PC-9 (cell line): ENCODE measurements around the gene DOC2B.

Experiments used
- EZH2 ChIP-seq: fragments of 200-600 bp; sonication (generic); IDR thresholded peaks from 2 replicates; pipeline ENCODE4 v1.8.0; 2017; ENCODE audit warnings: antibody characterized with exemption, low read depth
- TF ChIP-seq, protein P1 (sequence below): fragments of 200-600 bp; sonication (generic); conservative IDR thresholded peaks from 2 replicates; pipeline ENCODE4 v1.6.1; 2017; ENCODE audit warnings: mixed run types, antibody characterized with exemption, mild to moderate bottlenecking, moderate library complexity

- TF ChIP-seq, protein P1, sequence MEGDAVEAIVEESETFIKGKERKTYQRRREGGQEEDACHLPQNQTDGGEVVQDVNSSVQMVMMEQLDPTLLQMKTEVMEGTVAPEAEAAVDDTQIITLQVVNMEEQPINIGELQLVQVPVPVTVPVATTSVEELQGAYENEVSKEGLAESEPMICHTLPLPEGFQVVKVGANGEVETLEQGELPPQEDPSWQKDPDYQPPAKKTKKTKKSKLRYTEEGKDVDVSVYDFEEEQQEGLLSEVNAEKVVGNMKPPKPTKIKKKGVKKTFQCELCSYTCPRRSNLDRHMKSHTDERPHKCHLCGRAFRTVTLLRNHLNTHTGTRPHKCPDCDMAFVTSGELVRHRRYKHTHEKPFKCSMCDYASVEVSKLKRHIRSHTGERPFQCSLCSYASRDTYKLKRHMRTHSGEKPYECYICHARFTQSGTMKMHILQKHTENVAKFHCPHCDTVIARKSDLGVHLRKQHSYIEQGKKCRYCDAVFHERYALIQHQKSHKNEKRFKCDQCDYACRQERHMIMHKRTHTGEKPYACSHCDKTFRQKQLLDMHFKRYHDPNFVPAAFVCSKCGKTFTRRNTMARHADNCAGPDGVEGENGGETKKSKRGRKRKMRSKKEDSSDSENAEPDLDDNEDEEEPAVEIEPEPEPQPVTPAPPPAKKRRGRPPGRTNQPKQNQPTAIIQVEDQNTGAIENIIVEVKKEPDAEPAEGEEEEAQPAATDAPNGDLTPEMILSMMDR: no peak
- TF ChIP-seq EZH2: no peak
Observed at GRCh38 chr17:149897-150584, 31.4 kb downstream of the DOC2B start.
